ENCODE measurements around the gene NPSR1.
"Not testable (repeated sequence)": the region's sequence is repeated elsewhere in the genome, so short reads cannot be mapped to it uniquely, and the experiment has no call there.

The NPSR1 gene

DNA sequence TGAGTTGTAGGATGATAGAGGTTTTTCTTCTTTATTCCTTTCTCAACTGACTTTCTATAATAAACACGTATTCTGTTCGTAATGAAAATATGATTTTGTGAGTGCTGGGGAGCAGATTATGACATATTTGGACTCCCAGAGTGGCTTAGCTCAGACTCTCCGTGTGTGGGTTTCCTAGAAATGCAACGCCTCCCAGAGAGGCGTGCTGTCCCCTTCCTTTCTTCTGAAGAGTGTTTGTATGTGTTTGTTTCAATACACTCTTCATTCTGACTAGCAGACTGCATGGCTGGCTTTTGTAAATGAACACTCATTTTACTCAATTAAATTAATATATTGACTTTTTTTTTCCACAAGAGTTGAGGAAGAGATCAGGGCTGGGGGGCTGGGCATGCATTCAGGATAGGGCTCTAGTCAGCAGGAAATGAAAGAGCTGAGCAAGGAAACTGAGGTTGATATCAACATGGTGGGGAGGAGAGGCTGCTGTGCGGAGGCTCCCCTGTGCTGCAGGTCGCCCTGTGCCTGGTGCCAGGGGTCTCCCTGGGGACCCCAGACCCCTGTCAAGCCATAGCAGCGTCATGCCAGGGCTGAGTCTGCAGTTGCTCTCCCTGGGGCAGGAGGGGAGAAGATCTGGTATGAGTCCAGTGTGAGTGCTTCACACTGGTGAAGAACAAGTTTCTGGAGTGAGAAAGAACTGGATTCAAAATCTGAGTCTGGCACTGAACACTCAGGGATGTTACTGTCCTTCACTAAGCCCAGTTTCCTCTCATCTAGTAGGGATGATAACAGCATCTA is 221.1 kb downstream of the NPSR1 start:
- DNase-seq: not testable (repeated sequence)

DNA sequence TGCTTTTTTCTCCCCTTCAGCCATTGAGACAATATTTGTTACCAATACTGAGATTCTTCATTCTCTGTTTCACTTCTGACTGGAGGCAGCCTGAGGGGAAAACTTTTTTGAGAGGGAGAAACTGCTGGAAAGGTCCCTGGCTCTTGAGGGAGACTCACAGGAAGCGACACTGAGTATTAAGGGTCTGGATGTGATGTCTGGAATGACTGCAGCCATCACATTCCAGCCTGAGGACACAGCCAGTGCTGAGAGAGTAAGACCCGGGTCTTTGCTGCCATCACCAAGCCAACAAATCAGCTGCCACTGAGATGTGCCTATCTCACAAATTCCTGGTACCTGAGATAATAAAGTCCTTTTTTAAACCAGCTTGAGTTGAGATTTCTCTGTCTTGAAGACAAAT is 221.9 kb downstream of the NPSR1 start:
- DNase-seq: no peak

GRCh38 chr7:34883855-34884254 is 225.8 kb downstream of the NPSR1 start:
- not testable (repeated sequence) for DNase-seq

DNA sequence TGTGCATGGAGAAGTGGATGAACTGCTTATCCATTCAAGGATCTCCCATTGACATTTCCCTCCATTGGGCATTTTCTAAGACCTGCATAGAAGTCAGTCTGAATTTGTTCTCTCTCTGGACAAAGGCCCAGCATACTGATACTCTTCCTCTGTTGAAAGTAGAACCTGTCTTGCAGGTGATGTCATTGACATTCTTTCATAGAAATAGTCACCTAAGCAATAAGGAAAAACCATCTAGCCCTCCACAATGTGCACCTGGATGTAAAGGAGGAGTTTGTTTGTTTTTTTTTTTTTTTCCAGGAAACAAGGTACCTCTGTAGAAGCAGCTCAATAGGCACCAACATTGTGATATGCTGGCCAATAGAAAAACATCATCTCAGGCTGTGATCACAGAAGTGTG is 228.8 kb downstream of the NPSR1 start:
- no peak for DNase-seq

GRCh38 chr7:34889951-34890350 is 231.9 kb downstream of the NPSR1 start:
- DNase-seq: no peak

DNA sequence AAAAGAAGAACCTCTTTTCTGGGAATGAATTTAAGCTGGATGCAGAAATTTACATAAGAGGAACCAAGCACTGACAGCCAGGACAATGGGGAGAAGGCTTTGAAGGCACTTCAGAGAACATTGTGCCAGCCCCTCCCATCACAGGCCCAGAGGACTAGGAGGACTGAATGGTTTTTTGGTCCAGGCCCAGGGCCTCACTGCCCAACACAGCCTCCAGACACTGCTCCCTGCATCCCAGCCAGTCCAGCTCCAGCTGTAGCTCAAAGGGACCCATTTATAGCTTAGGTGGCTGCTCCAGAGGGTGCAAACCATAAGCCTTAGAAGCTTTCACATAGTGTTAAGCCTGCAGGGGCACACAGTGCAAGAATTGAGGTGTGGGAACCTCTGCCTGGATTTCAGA is 237.2 kb downstream of the NPSR1 start:
- no peak for DNase-seq
